GM23338 (cell line): Measurements from ENCODE around the gene LDLRAD2. TPM values are rescaled to one million over a fixed set of nuclear protein-coding genes. Genes with fewer than 3 reads are reported as not detected.
A peak's percentile ranks its signal among the peaks of the same experiment; 100 is the strongest.

ENCODE experiments used
- ATAC-seq: fragments of 200-7000 bp; cut with Tn5 transposase; 3 replicates; pipeline ENCODE4 v1.9.1; 2020
- DNase-seq: peaks from one replicate; pipeline ENCODE4 v3.0.0-alpha.2; 2015; ENCODE audit warnings: low spot score
- H2AFZ ChIP-seq: fragments of 200-600 bp; sonication (generic); 2 replicates; pipeline ENCODE4 v1.8.0; 2016; ENCODE audit warnings: antibody characterized with exemption, mild to moderate bottlenecking, moderate library complexity
- H3F3A ChIP-seq: fragments of 200-600 bp; sonication (generic); replicated peaks from 2 replicates; pipeline ENCODE4 v1.8.0; 2017; ENCODE audit warnings: antibody characterized with exemption, mixed run types, low read depth
- H3K27ac ChIP-seq: fragments of 200-600 bp; sonication (generic); 2 replicates; pipeline ENCODE4 v1.6.1; 2016; ENCODE audit warnings: low read depth
- H3K27me3 ChIP-seq: fragments of 200-600 bp; sonication (generic); 2 replicates; pipeline ENCODE4 v1.8.0; 2016; ENCODE audit warnings: mild to moderate bottlenecking, mixed run types, moderate library complexity; ENCODE audit not compliant: insufficient read depth
- H3K36me3 ChIP-seq: fragments of 200-600 bp; sonication (generic); 2 replicates; pipeline ENCODE4 v1.8.0; 2016; ENCODE audit warnings: mild to moderate bottlenecking; ENCODE audit not compliant: insufficient read depth
- H3K4me1 ChIP-seq: fragments of 200-600 bp; sonication (generic); 2 replicates; pipeline ENCODE4 v1.8.0; 2016; ENCODE audit warnings: mild to moderate bottlenecking, moderate library complexity; ENCODE audit not compliant: insufficient read depth
- H3K4me2 ChIP-seq: fragments of 200-600 bp; sonication (generic); 2 replicates; pipeline ENCODE4 v1.7.1; 2017; ENCODE audit warnings: mixed run types
- H3K4me3 ChIP-seq: fragments of 200-600 bp; sonication (generic); 2 replicates; pipeline ENCODE4 v1.6.1; 2016; ENCODE audit warnings: mixed run types
- H3K79me2 ChIP-seq: fragments of 200-600 bp; sonication (generic); replicated peaks from 2 replicates; pipeline ENCODE4 v1.8.0; 2017; ENCODE audit warnings: mild to moderate bottlenecking; ENCODE audit not compliant: insufficient read depth
- H3K9me2 ChIP-seq: fragments of 200-600 bp; sonication (generic); 2 replicates; pipeline ENCODE4 v1.8.0; 2017; ENCODE audit not compliant: insufficient read depth
- H4K20me1 ChIP-seq: fragments of 200-600 bp; sonication (generic); replicated peaks from 2 replicates; pipeline ENCODE4 v1.8.0; 2017; ENCODE audit warnings: mild to moderate bottlenecking; ENCODE audit not compliant: insufficient read depth
- H3K27ac Mint-ChIP-seq: 2 replicates; pipeline ENCODE4 v1.8.0; 2020; ENCODE audit warnings: inconsistent platforms, mild to moderate bottlenecking, moderate library complexity, mixed read lengths
- H3K27me3 Mint-ChIP-seq: 3 replicates; pipeline ENCODE4 v1.8.0; 2022; ENCODE audit warnings: low read depth, mild to moderate bottlenecking, moderate library complexity, mixed read lengths, inconsistent platforms; ENCODE audit not compliant: insufficient read depth, poor library complexity
- H3K36me3 Mint-ChIP-seq: 3 replicates; pipeline ENCODE4 v1.8.0; 2021; ENCODE audit warnings: low read depth, mild to moderate bottlenecking, inconsistent platforms, moderate library complexity, mixed read lengths
- H3K4me1 Mint-ChIP-seq: 3 replicates; pipeline ENCODE4 v1.8.0; 2020; ENCODE audit warnings: mild to moderate bottlenecking, inconsistent platforms, mixed read lengths
- H3K4me3 Mint-ChIP-seq: 3 replicates; pipeline ENCODE4 v1.8.0; 2021; ENCODE audit warnings: moderate library complexity, mild to moderate bottlenecking, inconsistent platforms, mixed read lengths
- H3K9me3 Mint-ChIP-seq: 3 replicates; pipeline ENCODE4 v1.8.0; 2020; ENCODE audit warnings: moderate library complexity, mild to moderate bottlenecking, inconsistent platforms, mixed read lengths
- CREB1 ChIP-seq: fragments of 250-450 bp; sonication (Bioruptor Pico); IDR thresholded peaks from 2 replicates; pipeline ENCODE4 v1.5.0; 2020; ENCODE audit warnings: low read depth, mild to moderate bottlenecking, moderate library complexity
- CTCF ChIP-seq, 2 experiments: fragments of 200-600 bp in 1 of 2; sonication (generic) in 1 of 2; conservative IDR thresholded peaks; 2 replicates each; pipeline versions ENCODE4 v1.5.1 to v1.6.1; 2016 to 2017; ENCODE audit warnings: antibody characterized with exemption in 2 of 2, low read depth in 2 of 2, mild to moderate bottlenecking in 2 of 2, moderate library complexity in 1 of 2
- ETS1 ChIP-seq: IDR thresholded peaks from 2 replicates; pipeline ENCODE4 v1.6.1; 2016; ENCODE audit warnings: antibody characterized with exemption
- EZH2 ChIP-seq: fragments of 200-600 bp; sonication (generic); IDR thresholded peaks from one replicate; pipeline ENCODE4 v1.8.0; 2017; ENCODE audit warnings: antibody characterized with exemption, mild to moderate bottlenecking, low read depth; ENCODE audit not compliant: unreplicated experiment
- JUNB ChIP-seq: IDR thresholded peaks from one replicate; pipeline ENCODE4 v1.6.1; 2016; ENCODE audit warnings: antibody characterized with exemption; ENCODE audit not compliant: unreplicated experiment
- POLR2AphosphoS5 ChIP-seq: IDR thresholded peaks from 2 replicates; pipeline ENCODE4 v1.6.1; 2016; ENCODE audit warnings: antibody characterized with exemption, low read depth
- REST ChIP-seq: IDR thresholded peaks from one replicate; pipeline ENCODE4 v1.6.1; 2018; ENCODE audit warnings: antibody characterized with exemption; ENCODE audit not compliant: unreplicated experiment
- STAT1 ChIP-seq: IDR thresholded peaks from one replicate; pipeline ENCODE4 v1.6.1; 2016; ENCODE audit warnings: antibody characterized with exemption; ENCODE audit not compliant: unreplicated experiment
- ZNF114 ChIP-seq: fragments of 250-450 bp; sonication (Bioruptor Pico); IDR thresholded peaks from 2 replicates; pipeline ENCODE4 v1.5.0; 2020; ENCODE audit warnings: mild to moderate bottlenecking, moderate library complexity
- polyA plus RNA-seq: library from polyadenylated mRNA; unstranded; fragments of >200 nt; fragmentation: Nextera tagmentation; extraction: Ambion mirVana; gene quantifications from 2 replicates; pipeline ENCODE4 v1.2.1, GENCODE V29; 2016
- total RNA-seq: library from RNA; depleted of rRNA; stranded (reverse); fragments of >200 nt; shearing (Covaris generic); gene quantifications from 2 replicates; pipeline ENCODE4 v1.2.3, GENCODE V29; 2014

Gene LDLRAD2
- total and polyA plus RNA-seq, 2 experiments from 2014 or later, result 1.6 to 5.8 TPM

- no peaks in the 10 kb centered on the region for H3F3A ChIP-seq
- H3K27me3 ChIP-seq, result no peaks in the 10 kb centered on the region
- DNase-seq (peak; percentile 37), ATAC-seq (peak; percentile 60)
- H3K4me1 ChIP-seq, result no peaks in the 10 kb centered on the region
- H3K9me2 ChIP-seq, result no peaks in the 10 kb centered on the region
- no peak overlapping the region for H3K4me3 Mint-ChIP-seq
- no peak overlapping the region for H2AFZ ChIP-seq
- peaks cover 34% of the 10 kb centered on the region; the same call in 2 of the 3 replicates for H3K36me3 Mint-ChIP-seq
- H3K4me2 ChIP-seq, result no peak overlapping the region
- H3K4me3 ChIP-seq, result no peak overlapping the region
- no peaks in the 10 kb centered on the region; the same call in 2 of the 3 replicates for H3K4me1 Mint-ChIP-seq
- no peaks in the 10 kb centered on the region for H3K9me3 Mint-ChIP-seq
- H4K20me1 ChIP-seq, result no peaks in the 10 kb centered on the region
- no peaks in the 10 kb centered on the region; the same call in 1 of the 2 replicates for H3K36me3 ChIP-seq
- no peak overlapping the region for H3K27ac ChIP-seq
- peak in 1 of 2 experiments; percentile 25; a peak in 1 of 4 replicates for TF ChIP-seq CTCF (conservative IDR thresholded peaks at IDR 0.05; ENCODE audit: low read depth in 2 of 2)
- TF ChIP-seq REST, result no peak
- TF ChIP-seq STAT1, result no peak
- no peak for TF ChIP-seq CREB1
- peaks cover 5% of the 10 kb centered on the region for H3K27me3 Mint-ChIP-seq
- no peak overlapping the region; the same call in 1 of the 2 replicates for H3K27ac Mint-ChIP-seq
- no peaks in the 10 kb centered on the region for H3K79me2 ChIP-seq
These were observed 43.4 kb downstream of the LDLRAD2 start for GRCh38 chr1:21855257-21856096.

GRCh38 chr1:21857142-21857839 is 45.2 kb downstream of the LDLRAD2 start:
- no peak overlapping the region for H2AFZ ChIP-seq
- Mint-ChIP-seq H3K36me3 (peaks cover 49% of the 10 kb centered on the region), H3K4me1 (no peaks in the 10 kb centered on the region; the same call in 2 of the 3 replicates), H3K9me3 (no peaks in the 10 kb centered on the region), H3K27me3 (peaks cover 5% of the 10 kb centered on the region), H3K27ac (no peak overlapping the region), H3K4me3 (no peak overlapping the region)
- H3K4me2 ChIP-seq, result no peak overlapping the region
- H3K9me2 ChIP-seq, result no peaks in the 10 kb centered on the region
- ATAC-seq (no peak), DNase-seq (no peak)
- no peaks in the 10 kb centered on the region for H3K27me3 ChIP-seq
- no peaks in the 10 kb centered on the region for H3K79me2 ChIP-seq
- H3K4me1 ChIP-seq, result no peaks in the 10 kb centered on the region
- peaks cover 5% of the 10 kb centered on the region; the same call in 1 of the 2 replicates for H3K36me3 ChIP-seq
- no peaks in the 10 kb centered on the region for H4K20me1 ChIP-seq
- H3F3A ChIP-seq, result no peaks in the 10 kb centered on the region
- no peak overlapping the region for H3K4me3 ChIP-seq
- H3K27ac ChIP-seq, result no peak overlapping the region
- TF ChIP-seq POLR2AphosphoS5 (no peak), ZNF114 (CRISPR knock-in tag) (no peak), CTCF (conservative IDR thresholded peaks at IDR 0.05; ENCODE audit: low read depth in 2 of 2) (no peak), EZH2 (no peak), STAT1 (no peak), JUNB (no peak), CREB1 (no peak), ETS1 (no peak)
